ENCODE measurements around the gene HIVEP3. TPM values are rescaled to one million over a fixed set of nuclear protein-coding genes. Genes with fewer than 3 reads are reported as not detected.

The HIVEP3 gene
- total RNA-seq, 2 donors from 2014 or later = 17.9 to 32.0 TPM

DNA sequence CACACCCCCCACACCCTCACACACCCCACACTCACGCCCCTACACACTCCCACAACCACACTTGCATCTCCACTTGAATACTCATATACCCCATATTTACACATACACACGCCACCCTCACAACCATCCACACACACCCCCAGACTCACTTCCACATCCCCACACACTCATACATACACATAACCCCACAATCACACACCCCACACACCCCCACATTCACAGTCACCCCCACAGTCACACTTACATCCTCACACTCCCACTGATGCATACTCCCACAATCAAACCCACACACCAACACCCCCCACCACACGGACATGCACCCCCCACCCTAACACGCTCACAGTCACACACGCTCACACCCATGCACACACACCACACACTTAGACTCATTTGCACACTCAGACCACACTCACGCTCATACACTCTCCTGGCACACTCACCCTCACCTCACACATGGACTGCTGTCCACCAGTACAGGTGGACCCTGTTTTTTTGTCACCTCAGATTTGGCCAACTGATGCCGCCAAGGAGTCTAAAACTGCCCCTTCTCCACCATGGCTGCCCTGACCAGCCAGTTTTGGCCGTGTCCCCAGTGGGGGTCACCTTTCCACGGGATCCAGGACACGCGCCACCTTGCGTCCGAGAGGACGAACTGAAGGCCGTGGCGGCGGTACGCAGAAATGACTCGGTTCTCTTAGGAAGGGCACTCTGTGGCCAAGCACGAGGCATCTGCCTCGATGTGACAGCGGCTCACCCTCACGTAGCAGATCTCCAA lies 388.9 kb downstream of the HIVEP3 start:
- Mint-ChIP-seq H3K27ac (peak overlapping the region; percentile 38 to 59), H3K4me3 (no peak overlapping the region), H3K9me3 (peaks cover 17% of the 10 kb centered on the region), H3K27me3 (no peaks in the 10 kb centered on the region), H3K36me3 (peaks cover 6% of the 10 kb centered on the region), H3K4me1 (ENCODE audit: low read depth in 2 of 2) (peaks cover 7 to 50% of the 10 kb centered on the region in 2 donors)
- ATAC-seq = no peak
- no peak for DNase-seq (ENCODE audit: low spot score)

DNA sequence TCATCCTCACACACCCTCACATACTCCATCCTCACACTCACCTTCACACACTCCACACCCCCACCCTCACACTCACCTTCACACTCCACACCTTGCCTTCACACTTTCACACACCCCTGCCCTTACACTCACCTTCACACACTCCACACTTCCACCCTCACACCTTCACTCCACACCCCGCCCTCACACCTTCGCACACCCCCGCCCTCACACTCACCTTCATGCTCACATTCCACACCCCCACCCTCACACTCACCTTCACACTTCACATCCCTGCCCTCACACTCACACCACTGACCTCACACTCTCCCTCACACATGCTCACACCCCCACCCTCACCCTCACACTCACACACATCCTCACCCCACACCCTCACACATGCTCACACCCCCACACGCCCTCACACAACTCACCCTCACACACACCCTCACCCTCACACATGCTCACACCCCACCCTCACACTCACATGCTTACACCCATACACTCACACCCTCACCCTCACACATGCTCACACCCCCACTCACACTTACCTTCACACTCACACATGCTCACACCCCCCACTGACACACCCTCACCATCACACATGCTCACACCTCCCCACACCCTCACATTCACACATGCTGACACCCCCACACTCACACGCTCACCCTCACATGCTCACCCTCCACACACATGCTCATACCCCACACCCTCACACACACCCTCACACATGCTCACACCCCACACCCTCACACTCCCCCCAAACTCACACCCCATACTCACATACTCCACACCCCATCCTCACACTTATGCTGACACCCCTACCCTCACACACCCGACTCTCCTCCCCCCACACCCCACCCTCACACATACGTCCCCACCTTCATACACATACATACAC lies 389.8 kb downstream of the HIVEP3 start:
- H3K36me3 Mint-ChIP-seq = peaks cover 6% of the 10 kb centered on the region
- H3K27me3 Mint-ChIP-seq = no peaks in the 10 kb centered on the region
- DNase-seq (ENCODE audit: low spot score) (peak; percentile 13), ATAC-seq (no peak)
- H3K27ac Mint-ChIP-seq = no peak overlapping the region
- no peak overlapping the region for H3K4me3 Mint-ChIP-seq
- H3K9me3 Mint-ChIP-seq = peaks cover 17% of the 10 kb centered on the region
- H3K4me1 Mint-ChIP-seq (ENCODE audit: low read depth in 2 of 2) = peaks cover 7 to 50% of the 10 kb centered on the region in 2 donors

DNA sequence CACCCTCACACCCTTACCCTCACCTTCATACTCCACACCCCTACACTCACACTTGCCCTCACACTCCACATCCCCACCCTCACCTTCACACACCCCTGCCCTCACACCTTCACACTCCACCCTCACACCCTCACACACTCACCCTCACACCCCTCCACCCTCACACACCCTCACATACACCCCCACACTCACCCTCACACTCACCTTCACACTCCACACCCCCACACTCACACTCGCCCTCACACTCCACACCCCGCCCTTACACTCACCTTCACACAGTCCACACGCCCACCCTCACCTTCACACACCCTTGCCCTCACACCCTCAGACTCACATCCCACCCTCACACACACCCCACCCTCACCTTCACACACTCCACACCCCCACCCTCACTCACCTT lies 390.6 kb downstream of the HIVEP3 start:
- DNase-seq (ENCODE audit: low spot score) (no peak), ATAC-seq (no peak)
- no peak overlapping the region for H3K4me3 Mint-ChIP-seq
- H3K36me3 Mint-ChIP-seq = peaks cover 6% of the 10 kb centered on the region
- peaks cover 7 to 44% of the 10 kb centered on the region in 2 donors for H3K4me1 Mint-ChIP-seq (ENCODE audit: low read depth in 2 of 2)
- no peaks in the 10 kb centered on the region for H3K27me3 Mint-ChIP-seq
- H3K27ac Mint-ChIP-seq = peak overlapping the region in 1 of 2 donors; percentile 37
- peaks cover 17% of the 10 kb centered on the region for H3K9me3 Mint-ChIP-seq

DNA sequence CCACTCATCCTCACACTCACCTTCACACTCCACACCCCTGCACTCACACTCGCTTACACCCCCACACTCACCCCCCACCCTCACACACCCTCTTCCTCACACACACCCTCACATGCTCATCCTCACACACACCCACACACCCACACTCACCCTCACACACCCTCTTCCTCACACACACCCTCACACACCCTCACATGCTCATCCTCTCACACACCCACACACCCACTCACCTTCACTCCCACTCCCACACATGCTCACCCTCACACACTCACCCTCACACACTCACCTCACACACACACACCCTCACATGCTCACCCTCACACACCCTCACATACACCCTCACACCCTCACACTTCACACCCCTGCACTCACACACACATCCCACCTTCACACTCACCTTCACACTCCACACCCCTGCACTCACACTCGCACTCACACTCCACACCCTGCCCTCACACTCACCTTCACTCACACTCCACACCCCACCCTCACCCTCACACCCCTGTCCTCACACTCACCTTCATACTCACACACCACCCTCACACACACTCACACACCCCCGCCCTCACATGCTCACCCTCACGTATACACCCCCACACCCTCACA lies 391.7 kb downstream of the HIVEP3 start:
- no peak for DNase-seq (ENCODE audit: low spot score)
- peak overlapping the region in 1 of 2 donors; percentile 37 for H3K27ac Mint-ChIP-seq
- H3K27me3 Mint-ChIP-seq = no peaks in the 10 kb centered on the region
- peaks cover 7 to 39% of the 10 kb centered on the region in 2 donors for H3K4me1 Mint-ChIP-seq (ENCODE audit: low read depth in 2 of 2)
- peaks cover 6% of the 10 kb centered on the region for H3K36me3 Mint-ChIP-seq
- no peak for ATAC-seq
- no peak overlapping the region for H3K4me3 Mint-ChIP-seq
- H3K9me3 Mint-ChIP-seq = peaks cover 17% of the 10 kb centered on the region

DNA sequence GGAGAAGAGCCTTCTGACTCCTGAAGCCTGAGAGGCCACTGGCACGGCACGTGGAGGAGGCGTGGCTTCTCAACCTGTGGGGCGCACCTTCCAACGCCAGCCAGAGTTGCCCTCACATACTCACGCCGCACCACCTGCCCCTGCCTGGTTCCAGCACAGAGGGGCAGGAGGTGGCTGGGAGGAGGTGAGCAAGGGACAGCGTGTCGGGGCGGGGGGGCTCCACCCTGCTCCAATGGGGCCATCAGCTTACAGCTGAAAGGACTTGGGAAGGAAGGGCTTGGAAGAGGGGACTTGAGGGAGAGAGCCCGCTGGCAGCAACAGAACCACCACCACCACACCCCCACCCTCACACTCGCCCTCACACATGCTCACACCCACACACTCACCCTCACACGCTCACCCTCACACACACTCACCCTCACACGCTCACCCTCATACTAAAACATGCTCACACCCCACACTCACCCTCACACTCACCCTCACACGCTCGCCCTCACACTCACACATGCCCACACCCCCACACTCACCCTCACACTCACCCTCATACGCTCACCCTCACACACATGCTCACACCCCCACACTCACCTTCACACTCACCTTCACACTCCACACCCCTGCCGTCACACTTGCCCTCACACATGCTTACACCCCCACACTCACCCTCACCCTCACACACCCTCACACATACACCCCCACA lies 392.7 kb downstream of the HIVEP3 start:
- no peak overlapping the region for H3K4me3 Mint-ChIP-seq
- H3K9me3 Mint-ChIP-seq = peaks cover 17% of the 10 kb centered on the region
- ATAC-seq (no peak), DNase-seq (ENCODE audit: low spot score) (no peak)
- peaks cover 6% of the 10 kb centered on the region for H3K36me3 Mint-ChIP-seq
- H3K4me1 Mint-ChIP-seq (ENCODE audit: low read depth in 2 of 2) = peaks cover 7 to 34% of the 10 kb centered on the region in 2 donors
- no peak overlapping the region for H3K27ac Mint-ChIP-seq
- H3K27me3 Mint-ChIP-seq = no peaks in the 10 kb centered on the region

DNA sequence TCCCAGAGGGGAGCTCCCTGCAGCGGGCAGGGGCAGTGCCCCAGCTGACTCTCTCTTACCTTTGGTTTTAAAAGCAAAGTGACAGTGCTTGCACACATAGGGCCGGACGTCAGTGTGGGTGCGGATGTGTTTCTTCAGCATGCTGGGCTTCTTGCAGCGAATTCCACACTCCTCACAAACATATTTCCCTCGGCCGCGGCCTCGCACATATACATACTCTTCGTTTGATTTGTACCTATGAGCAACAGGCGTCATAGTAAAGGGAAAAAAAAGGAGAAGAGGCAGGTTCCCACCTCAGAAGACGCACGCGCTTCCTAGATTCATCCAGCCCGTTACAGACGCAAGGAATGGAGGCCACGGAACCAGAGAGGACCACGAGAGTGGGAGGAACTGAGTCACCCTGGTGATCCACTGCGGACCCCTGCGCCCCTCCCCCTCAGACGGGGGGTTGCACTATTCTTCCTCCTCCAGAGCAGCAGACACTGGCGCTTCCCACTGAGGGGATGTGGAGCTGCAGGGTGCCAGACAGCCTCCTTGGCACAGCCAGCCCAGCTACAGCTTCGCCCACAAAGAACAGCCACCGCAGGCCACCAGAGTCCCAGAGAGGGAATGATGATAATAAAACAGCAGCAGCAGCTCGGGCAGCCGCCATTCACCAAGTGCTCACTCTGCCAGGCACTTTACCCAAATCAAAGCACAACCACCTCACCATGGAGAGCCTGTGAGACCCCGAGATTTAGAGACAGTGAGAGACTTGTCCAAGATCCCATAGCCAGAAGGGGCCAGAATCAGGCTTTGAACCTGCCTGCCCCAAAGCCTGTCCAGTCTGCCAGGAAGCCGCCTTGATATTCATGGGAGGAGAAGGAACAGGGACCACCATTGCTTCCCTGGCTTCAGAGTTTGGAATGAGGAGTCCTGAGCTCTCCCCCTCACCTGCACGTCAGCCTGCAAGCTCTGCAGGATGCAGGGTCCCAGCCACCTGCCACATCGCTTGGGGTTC lies 393.7 kb downstream of the HIVEP3 start:
- H3K27me3 Mint-ChIP-seq = no peaks in the 10 kb centered on the region

DNA sequence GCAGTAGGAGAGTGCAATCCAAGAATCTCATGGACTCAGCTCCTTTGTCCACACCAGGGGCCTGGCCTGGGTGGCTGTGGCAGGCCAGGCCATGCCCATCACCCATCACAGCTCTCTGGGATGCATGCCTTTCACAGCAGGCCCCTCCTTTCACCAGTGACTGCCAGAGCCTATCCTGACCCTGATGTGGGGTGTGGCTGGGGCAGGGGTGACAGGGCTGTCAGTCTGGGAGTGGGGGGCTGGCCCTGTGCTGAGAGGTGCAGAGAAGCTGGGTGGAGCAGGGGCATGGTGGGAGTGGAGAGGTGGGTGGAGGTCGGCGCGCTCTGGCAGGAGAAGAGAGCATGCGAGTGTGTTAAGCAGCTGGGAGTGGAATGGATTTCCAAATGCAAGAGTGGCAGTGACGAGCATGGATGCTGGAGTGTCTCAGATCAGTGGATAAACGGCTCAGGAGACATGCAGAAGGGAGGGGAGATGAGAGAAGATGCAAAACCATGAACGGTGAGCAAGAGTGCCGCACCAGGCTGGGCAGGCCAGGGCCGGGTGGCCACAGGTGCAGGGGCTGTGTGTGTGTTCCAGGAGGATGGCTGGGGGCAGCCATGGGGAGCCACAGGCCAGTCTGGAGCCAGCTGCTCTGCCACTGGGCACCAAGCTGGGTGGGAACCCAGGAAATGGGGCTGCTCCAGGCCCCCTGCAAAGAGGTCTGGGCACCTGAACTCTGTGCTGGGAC lies 394.6 kb downstream of the HIVEP3 start:
- H3K4me1 Mint-ChIP-seq (ENCODE audit: low read depth in 2 of 2) = peaks cover 0 to 19% of the 10 kb centered on the region in 2 donors
- H3K27me3 Mint-ChIP-seq = no peaks in the 10 kb centered on the region
- no peak for DNase-seq (ENCODE audit: low spot score)

More for the DNA sequence above, 393.7 kb downstream of the HIVEP3 start:
- Mint-ChIP-seq H3K36me3 (peaks cover 4% of the 10 kb centered on the region), H3K4me1 (ENCODE audit: low read depth in 2 of 2) (peaks cover 5 to 26% of the 10 kb centered on the region in 2 donors), H3K4me3 (no peak overlapping the region), H3K9me3 (peaks cover 16% of the 10 kb centered on the region), H3K27ac (no peak overlapping the region)
- ATAC-seq = no peak
- DNase-seq (ENCODE audit: low spot score) = no peak

DNA sequence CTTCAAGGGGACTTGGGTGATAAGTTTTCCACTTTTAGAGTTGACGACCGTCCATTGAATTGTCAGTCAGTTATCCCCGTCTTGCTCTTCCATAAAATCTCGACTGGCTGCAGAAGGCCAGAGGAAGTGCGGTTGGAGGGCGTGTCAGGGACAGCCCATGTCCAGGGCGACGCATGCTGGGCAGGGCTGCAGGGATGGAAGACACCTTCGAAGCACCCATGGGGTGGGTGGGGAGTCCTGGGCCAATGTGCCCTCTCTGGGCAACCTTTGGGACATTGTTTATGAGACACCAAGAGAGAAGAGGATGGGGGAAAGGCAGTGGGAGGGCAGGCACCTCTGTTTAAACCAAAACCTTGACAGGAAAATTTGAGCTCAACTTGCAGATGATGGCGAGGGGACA lies 395.7 kb downstream of the HIVEP3 start:
- Mint-ChIP-seq H3K4me3 (no peak overlapping the region), H3K36me3 (no peaks in the 10 kb centered on the region), H3K27ac (no peak overlapping the region), H3K9me3 (peaks cover 12% of the 10 kb centered on the region), H3K27me3 (no peaks in the 10 kb centered on the region), H3K4me1 (ENCODE audit: low read depth in 2 of 2) (peaks cover 0 to 14% of the 10 kb centered on the region in 2 donors)
- no peak for DNase-seq (ENCODE audit: low spot score)
- ATAC-seq = no peak

More for the DNA sequence above, 394.6 kb downstream of the HIVEP3 start:
- Mint-ChIP-seq H3K27ac (no peak overlapping the region), H3K36me3 (no peaks in the 10 kb centered on the region), H3K9me3 (peaks cover 12% of the 10 kb centered on the region), H3K4me3 (no peak overlapping the region)
- ATAC-seq = no peak

DNA sequence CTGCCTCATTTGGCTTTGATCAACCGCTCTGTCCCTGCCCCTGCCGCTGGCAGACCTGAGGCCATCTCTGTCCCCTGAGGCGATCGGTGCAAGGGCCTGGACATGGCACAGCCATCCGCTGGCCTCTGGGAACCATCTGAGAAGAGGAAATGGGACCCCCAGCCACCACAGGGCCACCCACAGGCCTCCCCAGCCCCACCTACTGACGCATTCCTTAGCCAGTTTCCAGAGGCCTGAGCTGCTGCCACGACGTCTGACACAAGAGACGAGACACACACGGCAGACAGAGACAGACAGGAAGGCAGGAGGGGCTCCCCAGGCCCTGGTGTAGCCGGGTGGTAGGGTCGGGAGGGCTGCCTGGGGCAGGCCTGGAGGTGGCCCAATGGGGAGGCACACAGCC lies 397.0 kb downstream of the HIVEP3 start:
- Mint-ChIP-seq H3K4me3 (no peak overlapping the region), H3K4me1 (ENCODE audit: low read depth in 2 of 2) (peaks cover 3 to 4% of the 10 kb centered on the region in 2 donors), H3K27me3 (no peaks in the 10 kb centered on the region), H3K36me3 (no peaks in the 10 kb centered on the region), H3K9me3 (peaks cover 2% of the 10 kb centered on the region), H3K27ac (no peak overlapping the region)
- DNase-seq (ENCODE audit: low spot score) (no peak), ATAC-seq (no peak)

DNA sequence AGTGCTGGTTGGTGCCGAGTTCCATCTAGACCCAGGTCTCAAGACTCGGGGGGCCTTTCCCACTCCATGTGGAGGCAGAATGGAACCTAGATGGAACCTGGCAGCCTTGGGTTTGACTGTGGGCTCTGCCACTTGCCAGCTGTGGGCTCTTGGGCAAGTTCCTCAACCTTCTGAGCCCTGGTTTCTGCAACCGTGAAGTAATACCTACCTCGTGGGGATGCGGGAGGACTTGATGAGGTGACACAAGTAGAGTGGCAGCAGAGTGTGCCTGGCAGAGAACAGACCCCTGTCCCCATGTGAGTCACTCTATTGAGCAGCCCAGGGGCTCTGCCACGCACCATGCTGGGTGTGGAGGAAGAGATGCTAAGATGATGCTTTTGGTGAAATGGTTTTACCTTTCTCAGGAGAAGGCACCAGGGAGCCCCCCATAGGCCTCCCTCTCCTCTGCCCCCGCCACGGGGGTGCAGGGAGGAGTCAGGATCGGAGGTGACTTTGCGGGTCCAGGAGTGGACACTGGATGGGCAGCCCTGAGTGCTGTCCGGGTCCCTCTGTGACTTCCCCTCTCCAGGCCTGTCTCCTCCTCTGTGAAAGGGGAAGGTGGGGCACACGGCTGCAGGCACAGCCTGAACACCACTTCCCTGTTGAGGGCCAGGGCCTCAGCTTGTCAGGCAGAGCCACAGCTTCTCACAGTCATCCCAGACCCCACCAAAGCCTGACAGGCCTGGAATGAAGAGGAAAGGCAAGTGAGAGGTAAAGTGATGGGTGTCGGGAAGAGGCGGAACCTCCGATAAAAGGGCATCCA lies 397.6 kb downstream of the HIVEP3 start:
- no peaks in the 10 kb centered on the region for H3K27me3 Mint-ChIP-seq
- DNase-seq (ENCODE audit: low spot score) (no peak), ATAC-seq (no peak)
- H3K9me3 Mint-ChIP-seq = no peaks in the 10 kb centered on the region
- H3K4me3 Mint-ChIP-seq = no peak overlapping the region
- H3K27ac Mint-ChIP-seq = no peak overlapping the region
- H3K4me1 Mint-ChIP-seq (ENCODE audit: low read depth in 2 of 2) = peaks cover 0 to 6% of the 10 kb centered on the region in 2 donors
- no peaks in the 10 kb centered on the region for H3K36me3 Mint-ChIP-seq

DNA sequence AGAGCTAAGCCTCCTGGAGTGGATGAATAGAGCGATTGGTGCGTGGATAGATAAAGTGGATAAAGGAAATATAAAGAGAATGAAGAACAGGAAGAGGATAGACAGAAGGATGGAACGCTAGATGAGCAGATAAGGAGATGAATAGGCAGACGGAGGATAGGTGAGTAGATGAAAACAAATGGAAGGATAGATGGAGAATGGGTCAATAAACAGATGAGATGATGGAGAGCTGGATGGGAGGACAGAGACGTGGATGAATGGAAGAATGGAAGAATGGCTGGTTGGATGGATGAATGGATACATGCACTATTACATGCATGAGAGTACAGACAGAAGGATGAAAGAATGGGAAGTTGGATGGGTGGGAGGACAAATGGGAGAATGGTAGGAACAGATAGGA lies 399.1 kb downstream of the HIVEP3 start:
- H3K4me1 Mint-ChIP-seq (ENCODE audit: low read depth in 2 of 2) = peaks cover 3 to 6% of the 10 kb centered on the region in 2 donors
- H3K27me3 Mint-ChIP-seq = no peaks in the 10 kb centered on the region
- DNase-seq (ENCODE audit: low spot score) (no peak), ATAC-seq (no peak)
- H3K4me3 Mint-ChIP-seq = no peak overlapping the region
- H3K36me3 Mint-ChIP-seq = no peaks in the 10 kb centered on the region
- H3K27ac Mint-ChIP-seq = no peak overlapping the region
- no peaks in the 10 kb centered on the region for H3K9me3 Mint-ChIP-seq
